Endothelial cell of umbilical vein (primary cell): ENCODE results near the gene SLC46A3. TPM values are rescaled to one million over a fixed set of nuclear protein-coding genes. Genes with fewer than 3 reads are reported as not detected.
A peak's percentile ranks its signal among the peaks of the same experiment; 100 is the strongest.

Source experiments
- BruUV-seq: library from RNA; stranded (reverse); fragments of 400-500 nt; replicated peaks from 2 replicates; lab custom pipeline; 2021; lab: Mats Ljungman, UMichigan
- CTCF ChIA-PET: fragments of 300-600, 350-600 bp; sonication (Branson Sonifier 250); formaldehyde crosslinking; loops from one replicate; lab custom pipeline; 2021; ENCODE audit warnings: antibody characterized with exemption, inconsistent platforms; lab: Charles Lee
- POLR2A ChIA-PET: fragments of 300-600, 350-600 bp; sonication (Branson Sonifier 250); formaldehyde crosslinking; loops from one replicate; lab custom pipeline; 2021; ENCODE audit warnings: antibody characterized with exemption, inconsistent platforms; lab: Charles Lee
- DNase-seq: peaks from one replicate; pipeline ENCODE4 v3.0.0-alpha.2; 2011; ENCODE audit warnings: low read depth, low spot score
- FAIRE-seq: peaks from 2 replicates; lab custom pipeline; 2011; peaks lifted over from hg19 to GRCh38; lab: Jason Lieb, UNC
- H2AFZ ChIP-seq: 2 replicates; pipeline ENCODE4 v1.6.0; 2012; ENCODE audit warnings: low read depth, low read length, control low read depth, inconsistent platforms
- H3K27ac ChIP-seq: 2 replicates; pipeline ENCODE4 v1.5.1; 2011; ENCODE audit warnings: low read depth, mild to moderate bottlenecking, control low read depth, low read length, moderate library complexity; ENCODE audit not compliant: insufficient read depth
- H3K27me3 ChIP-seq, 2 experiments: 2 replicates each; pipeline versions ENCODE4 v1.6.0 to v1.6.1; 2011; ENCODE audit warnings: low read length in 2 of 2, mixed read lengths in 1 of 2; ENCODE audit not compliant: control insufficient read depth in 2 of 2, insufficient read depth in 2 of 2
- H3K36me3 ChIP-seq, 2 experiments: 2 replicates in 1 of 2; 3 replicates in 1 of 2; pipeline ENCODE4 v1.5.1; 2011; ENCODE audit warnings: low read length in 2 of 2, mild to moderate bottlenecking in 1 of 2, moderate library complexity in 1 of 2; ENCODE audit not compliant: control insufficient read depth in 2 of 2, insufficient read depth in 2 of 2; ENCODE audit errors: extremely low read depth in 1 of 2
- H3K4me1 ChIP-seq: 3 replicates; pipeline ENCODE4 v1.5.1; 2011; ENCODE audit warnings: mild to moderate bottlenecking, low read length; ENCODE audit not compliant: control insufficient read depth, insufficient read depth; ENCODE audit errors: extremely low read depth
- H3K4me2 ChIP-seq: 2 replicates; pipeline ENCODE4 v1.6.1; 2011; ENCODE audit warnings: low read length, control low read depth, mixed read lengths; ENCODE audit not compliant: insufficient read depth
- H3K4me3 ChIP-seq, 3 experiments: fragments of 200-600 bp in 1 of 3; sonication (generic), shearing (Covaris generic) in 1 of 3; replicated peaks in 1 of 3; 2 replicates each; pipeline ENCODE4 v1.5.1; 2011 to 2016; ENCODE audit warnings: control low read depth in 3 of 3, low read length in 3 of 3, mild to moderate bottlenecking in 2 of 3, inconsistent platforms in 1 of 3, low read depth in 1 of 3, moderate library complexity in 1 of 3; ENCODE audit not compliant: insufficient read depth in 1 of 3
- H3K79me2 ChIP-seq: 2 replicates; pipeline ENCODE4 v1.6.0; 2012; ENCODE audit warnings: low read length, inconsistent platforms; ENCODE audit not compliant: control insufficient read depth, insufficient read depth
- H3K9ac ChIP-seq: replicated peaks from 2 replicates; pipeline ENCODE3; 2011; ENCODE audit warnings: low read length, control low read depth; ENCODE audit not compliant: insufficient read depth; ENCODE audit errors: extremely low read depth
- H3K9me1 ChIP-seq: replicated peaks from 3 replicates; pipeline ENCODE4 v1.6.0; 2011; ENCODE audit warnings: mild to moderate bottlenecking, low read length; ENCODE audit not compliant: control insufficient read depth, insufficient read depth; ENCODE audit errors: extremely low read depth
- H3K9me3 ChIP-seq: replicated peaks from 2 replicates; pipeline ENCODE4 v1.5.1; 2012; ENCODE audit warnings: low read length, inconsistent platforms; ENCODE audit not compliant: control insufficient read depth, insufficient read depth
- H4K20me1 ChIP-seq: replicated peaks from 2 replicates; pipeline ENCODE3; 2011; ENCODE audit warnings: mild to moderate bottlenecking, low read length; ENCODE audit not compliant: control insufficient read depth, insufficient read depth; ENCODE audit errors: extremely low read depth
- EZH2 ChIP-seq: IDR thresholded peaks from 2 replicates; pipeline ENCODE4 v1.6.1; 2012; ENCODE audit warnings: borderline replicate concordance, low read depth, mild to moderate bottlenecking, moderate library complexity, low read length, inconsistent platforms; ENCODE audit not compliant: severe bottlenecking
- FOS ChIP-seq: IDR thresholded peaks from 2 replicates; pipeline ENCODE4 v1.6.1; 2011; ENCODE audit warnings: mild to moderate bottlenecking, low read length, moderate library complexity, borderline replicate concordance; ENCODE audit not compliant: insufficient read depth
- GATA2 ChIP-seq: IDR thresholded peaks from 2 replicates; pipeline ENCODE4 v1.7.0; 2011; ENCODE audit warnings: low read depth, mild to moderate bottlenecking, moderate library complexity, mixed read lengths, low read length; ENCODE audit not compliant: insufficient read length, insufficient read depth
- JUN ChIP-seq: IDR thresholded peaks from 2 replicates; pipeline ENCODE4 v1.6.1; 2011; ENCODE audit warnings: borderline replicate concordance, low read depth; ENCODE audit not compliant: insufficient read length, insufficient read depth
- MAX ChIP-seq: IDR thresholded peaks from 2 replicates; pipeline ENCODE4 v1.6.1; 2011; ENCODE audit not compliant: insufficient read depth, insufficient read length
- MYC ChIP-seq: IDR thresholded peaks from one replicate; pipeline ENCODE4 v1.6.1; 2011; ENCODE audit warnings: mild to moderate bottlenecking, low read depth, low read length
- POLR2A ChIP-seq: IDR thresholded peaks from 2 replicates; pipeline ENCODE4 v1.6.1; 2012; ENCODE audit warnings: low read depth, mild to moderate bottlenecking, control low read depth, low read length
- POLR2AphosphoS5 ChIP-seq: IDR thresholded peaks from 2 replicates; pipeline ENCODE4 v1.6.1; 2012; ENCODE audit warnings: low read depth, mild to moderate bottlenecking, control low read depth, low read length, moderate library complexity; ENCODE audit not compliant: insufficient read depth
- dilution Hi-C: fragments of 300-500 bp; cut with MboI; formaldehyde crosslinking; loops from one replicate; pipeline ENCODE4 v1.15.0; 2019; ENCODE audit warnings: low sequenced_read_pairs; ENCODE audit not compliant: extremely low pct_ligation_motif_present
- intact Hi-C: fragments of 100-400 bp; cut with micrococcal nuclease; formaldehyde crosslinking; loops from one replicate; pipeline ENCODE4 v1.10.0; 2022
- polyA plus RNA-seq, 4 experiments: library from polyadenylated mRNA; depleted of rRNA in 3 of 4; stranded (reverse) in 3 of 4; unstranded in 1 of 4; fragments of >200 nt; gene quantifications; 2 replicates each; pipeline versions ENCODE4 v1.2.1 to v1.2.3, GENCODE V29; 2011 to 2012; ENCODE audit warnings: missing spikeins in 1 of 4
- total RNA-seq: library from RNA; stranded (reverse); gene quantifications from 2 replicates; pipeline ENCODE4 v1.2.3, GENCODE V29; 2021
- TF ChIP-seq, protein P1 (sequence below), 2 donors: IDR thresholded peaks; 1 replicate in 1 of 2; 2 replicates in 1 of 2; pipeline ENCODE4 v1.5.1; 2011; ENCODE audit warnings: low read length in 2 of 2, mild to moderate bottlenecking in 2 of 2, moderate library complexity in 2 of 2, control low read depth in 1 of 2, inconsistent platforms in 1 of 2, low read depth in 1 of 2; ENCODE audit not compliant: insufficient read depth in 1 of 2; ENCODE audit errors: extremely low read depth in 1 of 2

The SLC46A3 gene
- total and polyA plus RNA-seq, 2 donors (not counting 3 experiments of a cell fraction or from before 2014, with no cell fraction given) = 2.0 to 2.1 TPM

- POLR2A ChIA-PET = no interaction called here
Observed at GRCh38 chr13:28744091-28744536, 25.3 kb upstream of the SLC46A3 start.

More at GRCh38 chr13:28744091-28744536, 25.3 kb upstream of the SLC46A3 start:
- H3K9me1 ChIP-seq = no peaks in the 10 kb centered on the region
- intact Hi-C loops (loop anchor here (1.0 kb wide), 1 partner anchor 25 kb away; no protein-coding TSS in a partner anchor), dilution Hi-C loops (no loop called here)
- no peaks in the 10 kb centered on the region for H3K79me2 ChIP-seq
- no peak overlapping the region for H3K9ac ChIP-seq
- CTCF ChIA-PET = interaction anchor here (0.7 to 1.4 kb wide), 4 partner anchors 9 to 53 kb away, joined by 3 to 7 read pairs (median 6); partner anchors contain the start of gene SLC46A3
- no peak for TF ChIP-seq MAX
- peak; percentile 96 for TF ChIP-seq JUN
- TF ChIP-seq POLR2AphosphoS5 = peak; percentile 71
- no peak for TF ChIP-seq MYC
- no peak for TF ChIP-seq EZH2
- TF ChIP-seq POLR2A = no peak
- peak; percentile 90 for TF ChIP-seq GATA2
- TF ChIP-seq FOS = peak; percentile 92
- TF ChIP-seq, protein P1, sequence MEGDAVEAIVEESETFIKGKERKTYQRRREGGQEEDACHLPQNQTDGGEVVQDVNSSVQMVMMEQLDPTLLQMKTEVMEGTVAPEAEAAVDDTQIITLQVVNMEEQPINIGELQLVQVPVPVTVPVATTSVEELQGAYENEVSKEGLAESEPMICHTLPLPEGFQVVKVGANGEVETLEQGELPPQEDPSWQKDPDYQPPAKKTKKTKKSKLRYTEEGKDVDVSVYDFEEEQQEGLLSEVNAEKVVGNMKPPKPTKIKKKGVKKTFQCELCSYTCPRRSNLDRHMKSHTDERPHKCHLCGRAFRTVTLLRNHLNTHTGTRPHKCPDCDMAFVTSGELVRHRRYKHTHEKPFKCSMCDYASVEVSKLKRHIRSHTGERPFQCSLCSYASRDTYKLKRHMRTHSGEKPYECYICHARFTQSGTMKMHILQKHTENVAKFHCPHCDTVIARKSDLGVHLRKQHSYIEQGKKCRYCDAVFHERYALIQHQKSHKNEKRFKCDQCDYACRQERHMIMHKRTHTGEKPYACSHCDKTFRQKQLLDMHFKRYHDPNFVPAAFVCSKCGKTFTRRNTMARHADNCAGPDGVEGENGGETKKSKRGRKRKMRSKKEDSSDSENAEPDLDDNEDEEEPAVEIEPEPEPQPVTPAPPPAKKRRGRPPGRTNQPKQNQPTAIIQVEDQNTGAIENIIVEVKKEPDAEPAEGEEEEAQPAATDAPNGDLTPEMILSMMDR (IDR thresholded peaks at IDR 0.05; ENCODE audit: extremely low read depth in 1 of 2, insufficient read depth in 1 of 2, low read depth in 1 of 2, low read length in 2 of 2) = no peak
- H3K36me3 ChIP-seq = no peaks in the 10 kb centered on the region
- peaks cover 11% of the 10 kb centered on the region for H3K4me1 ChIP-seq
- peak overlapping the region; percentile 39 for H3K27ac ChIP-seq
- no peak overlapping the region for H3K4me3 ChIP-seq
- H3K4me2 ChIP-seq = peak overlapping the region; percentile 16
- H2AFZ ChIP-seq = no peak overlapping the region
- H3K27me3 ChIP-seq = peaks cover 5 to 28% of the 10 kb centered on the region in 2 experiments
- H3K9me3 ChIP-seq = no peaks in the 10 kb centered on the region
- BruUV-seq = no TSS peak
- DNase-seq (peak; percentile 96), FAIRE-seq (peak; percentile 99)
- no peaks in the 10 kb centered on the region for H4K20me1 ChIP-seq
